Neural cell (in vitro differentiated cells): ENCODE results near the gene TCF12. TPM values are rescaled to one million over a fixed set of nuclear protein-coding genes. Genes with fewer than 3 reads are reported as not detected.

ENCODE experiments used
- H2AFZ ChIP-seq: fragments of 200-600, 300-800 bp; sonication (generic), shearing (Covaris generic); 2 replicates; pipeline ENCODE4 v1.6.0; 2014; ENCODE audit warnings: low read depth, mild to moderate bottlenecking, antibody characterized with exemption, low read length, moderate library complexity
- H3F3A ChIP-seq: fragments of 200-600 bp; shearing (Covaris generic); 2 replicates; pipeline ENCODE4 v1.6.1; 2016; ENCODE audit warnings: mild to moderate bottlenecking, moderate library complexity, mixed read lengths, antibody characterized with exemption, low read length; ENCODE audit not compliant: insufficient read depth, poor library complexity, severe bottlenecking
- H3K27ac ChIP-seq: fragments of 200-600, 300-800 bp; sonication (generic), shearing (Covaris generic); 2 replicates; pipeline ENCODE4 v1.5.1; 2014; ENCODE audit warnings: mild to moderate bottlenecking, low read length, moderate library complexity
- H3K27me3 ChIP-seq: fragments of 300-800, 200-600 bp; sonication (generic), shearing (Covaris generic); 2 replicates; pipeline ENCODE4 v1.6.0; 2014; ENCODE audit warnings: mild to moderate bottlenecking, low read depth, low read length, moderate library complexity; ENCODE audit not compliant: insufficient read depth
- H3K36me3 ChIP-seq: fragments of 300-800, 200-600 bp; sonication (generic), shearing (Covaris generic); 2 replicates; pipeline ENCODE4 v1.5.1; 2014; ENCODE audit warnings: mild to moderate bottlenecking, antibody characterized with exemption, low read length, moderate library complexity; ENCODE audit not compliant: insufficient read depth
- H3K4me2 ChIP-seq: fragments of 300-800, 200-600 bp; sonication (generic), shearing (Covaris generic); 2 replicates; pipeline ENCODE4 v1.6.0; 2014; ENCODE audit warnings: mild to moderate bottlenecking, low read length
- H3K4me3 ChIP-seq: fragments of 300-800, 200-600 bp; sonication (generic), shearing (Covaris generic); 2 replicates; pipeline ENCODE4 v1.5.1; 2014; ENCODE audit warnings: mild to moderate bottlenecking, low read length, moderate library complexity
- H3K79me2 ChIP-seq: fragments of 200-600 bp; shearing (Covaris generic); replicated peaks from 2 replicates; pipeline ENCODE4 v1.6.0; 2014; ENCODE audit warnings: mild to moderate bottlenecking, low read length, moderate library complexity; ENCODE audit not compliant: insufficient read depth
- H3K9ac ChIP-seq: fragments of 300-800, 200-600 bp; sonication (generic), shearing (Covaris generic); 2 replicates; pipeline ENCODE4 v1.6.1; 2016; ENCODE audit warnings: mild to moderate bottlenecking, low read length, mixed read lengths
- H3K9me2 ChIP-seq: fragments of 200-600 bp; shearing (Covaris generic); 2 replicates; pipeline ENCODE4 v1.6.1; 2016; ENCODE audit warnings: mild to moderate bottlenecking, low read length, mixed read lengths; ENCODE audit not compliant: insufficient read depth
- H3K9me3 ChIP-seq: fragments of 200-600, 300-800 bp; sonication (generic), shearing (Covaris generic); 2 replicates; pipeline ENCODE4 v1.6.1; 2016; ENCODE audit warnings: mild to moderate bottlenecking, mixed run types, low read length, moderate library complexity, mixed read lengths
- H4K20me1 ChIP-seq: fragments of 200-600 bp; shearing (Covaris generic); 2 replicates; pipeline ENCODE4 v1.6.1; 2016; ENCODE audit warnings: mild to moderate bottlenecking, mixed run types; ENCODE audit not compliant: insufficient read depth
- CTCF ChIP-seq: fragments of 450-650 bp; IDR thresholded peaks from 2 replicates; pipeline ENCODE4 v1.5.1; 2014; ENCODE audit warnings: antibody characterized with exemption, mild to moderate bottlenecking, moderate library complexity; ENCODE audit not compliant: poor library complexity, severe bottlenecking
- EP300 ChIP-seq: fragments of 450-650 bp; conservative IDR thresholded peaks from 2 replicates; pipeline ENCODE4 v1.6.1; 2014; ENCODE audit warnings: antibody characterized with exemption, mild to moderate bottlenecking, moderate library complexity; ENCODE audit not compliant: poor library complexity, severe bottlenecking
- EZH2 ChIP-seq: fragments of 200-600, 300-800 bp; shearing (Covaris generic), sonication (generic); IDR thresholded peaks from 2 replicates; pipeline ENCODE4 v1.6.1; 2014; ENCODE audit warnings: antibody characterized with exemption, low read length, borderline replicate concordance, mild to moderate bottlenecking; ENCODE audit not compliant: insufficient read depth, poor library complexity, severe bottlenecking
- MXI1 ChIP-seq: fragments of 450-650 bp; conservative IDR thresholded peaks from 2 replicates; pipeline ENCODE4 v1.6.1; 2014; ENCODE audit warnings: antibody characterized with exemption, mild to moderate bottlenecking; ENCODE audit not compliant: poor library complexity, severe bottlenecking
- POLR2AphosphoS5 ChIP-seq: IDR thresholded peaks from 2 replicates; pipeline ENCODE4 v1.6.1; 2012
- RAD21 ChIP-seq: fragments of 450-650 bp; conservative IDR thresholded peaks from 2 replicates; pipeline ENCODE4 v1.6.1; 2014; ENCODE audit warnings: antibody characterized with exemption, mild to moderate bottlenecking, moderate library complexity
- REST ChIP-seq: IDR thresholded peaks from 2 replicates; pipeline ENCODE4 v1.6.1; 2012; ENCODE audit warnings: borderline replicate concordance
- SMC3 ChIP-seq: fragments of 450-650 bp; conservative IDR thresholded peaks from 2 replicates; pipeline ENCODE4 v1.6.1; 2014; ENCODE audit warnings: antibody characterized with exemption, mild to moderate bottlenecking, moderate library complexity; ENCODE audit not compliant: poor library complexity
- TAF1 ChIP-seq: IDR thresholded peaks from 2 replicates; pipeline ENCODE4 v1.6.1; 2012; ENCODE audit warnings: low read depth
- polyA plus RNA-seq: library from polyadenylated mRNA; depleted of rRNA; stranded (reverse); fragments of >200 nt; gene quantifications from 2 replicates; pipeline ENCODE4 v1.2.3, GENCODE V29; 2014

The TCF12 gene
- polyA plus RNA-seq, 1 donor from 2014 or later: 52.7 TPM

- no peaks in the 10 kb centered on the region for H3K9me2 ChIP-seq
- H3K36me3 ChIP-seq: no peaks in the 10 kb centered on the region
- H4K20me1 ChIP-seq: no peaks in the 10 kb centered on the region
- peaks cover 7% of the 10 kb centered on the region for H3F3A ChIP-seq
- no peak overlapping the region for H3K27ac ChIP-seq
- TF ChIP-seq EZH2: no peak
- H3K4me3 ChIP-seq: no peak overlapping the region
- H3K9ac ChIP-seq: no peak overlapping the region
- no peak overlapping the region for H2AFZ ChIP-seq
- no peaks in the 10 kb centered on the region for H3K79me2 ChIP-seq
- H3K9me3 ChIP-seq: no peaks in the 10 kb centered on the region
- H3K27me3 ChIP-seq: no peaks in the 10 kb centered on the region
- no peak overlapping the region for H3K4me2 ChIP-seq
Observed at GRCh38 chr15:57237301-57237642, 318.8 kb downstream of the TCF12 start.

DNA sequence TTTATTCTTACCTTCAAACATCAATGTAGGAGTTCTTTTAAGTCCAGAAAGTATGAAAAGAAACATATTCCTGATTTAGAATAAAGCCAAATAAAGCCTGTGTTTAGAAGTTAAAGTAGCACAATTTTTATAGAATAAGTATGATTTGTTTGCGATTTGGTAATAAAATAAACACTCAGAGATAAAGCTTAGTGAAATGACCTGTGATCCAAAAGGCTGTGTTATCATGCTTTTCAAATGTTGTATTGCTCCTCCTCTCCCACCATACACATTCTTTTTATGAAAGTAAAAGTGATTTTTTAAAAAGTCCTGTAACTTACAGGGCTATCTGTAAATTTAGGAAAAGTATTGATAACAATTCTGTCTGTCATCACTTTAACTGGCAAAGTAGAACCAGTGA is 319.2 kb downstream of the TCF12 start:
- Histone ChIP-seq H3K9me2 (no peaks in the 10 kb centered on the region), H3K9me3 (no peaks in the 10 kb centered on the region), H3K9ac (no peak overlapping the region), H2AFZ (no peak overlapping the region), H3K4me2 (no peak overlapping the region), H3K27ac (no peak overlapping the region), H3K4me3 (no peak overlapping the region), H3K27me3 (no peaks in the 10 kb centered on the region), H4K20me1 (no peaks in the 10 kb centered on the region), H3K79me2 (no peaks in the 10 kb centered on the region), H3F3A (peaks cover 7% of the 10 kb centered on the region), H3K36me3 (no peaks in the 10 kb centered on the region)
- no peak for TF ChIP-seq TAF1
- TF ChIP-seq POLR2AphosphoS5: no peak
- TF ChIP-seq REST: no peak
- no peak for TF ChIP-seq EP300
- no peak for TF ChIP-seq EZH2
- no peak for TF ChIP-seq RAD21

- H3K79me2 ChIP-seq: no peaks in the 10 kb centered on the region
- H2AFZ ChIP-seq: no peak overlapping the region
- TF ChIP-seq RAD21: no peak
- TF ChIP-seq TAF1: no peak
- TF ChIP-seq CTCF: no peak
- no peak for TF ChIP-seq EZH2
- no peak for TF ChIP-seq SMC3
- no peak for TF ChIP-seq REST
- no peak for TF ChIP-seq POLR2AphosphoS5
- TF ChIP-seq MXI1: no peak
- no peak for TF ChIP-seq EP300
- peaks cover 7% of the 10 kb centered on the region for H3K36me3 ChIP-seq
- no peak overlapping the region for H3K4me2 ChIP-seq
- no peak overlapping the region for H3K4me3 ChIP-seq
- H4K20me1 ChIP-seq: no peaks in the 10 kb centered on the region
- no peaks in the 10 kb centered on the region for H3F3A ChIP-seq
- H3K9me2 ChIP-seq: no peaks in the 10 kb centered on the region
- H3K27ac ChIP-seq: no peak overlapping the region
- no peaks in the 10 kb centered on the region for H3K27me3 ChIP-seq
- H3K9ac ChIP-seq: no peak overlapping the region
- no peaks in the 10 kb centered on the region for H3K9me3 ChIP-seq
Observed at GRCh38 chr15:57245130-57245529, 326.7 kb downstream of the TCF12 start.
